Osteoblast (primary cell): ENCODE results near the gene RHBDF1. TPM values are rescaled to one million over a fixed set of nuclear protein-coding genes. Genes with fewer than 3 reads are reported as not detected.

Experiments
- DNase-seq: peaks from one replicate; pipeline ENCODE4 v3.0.0; 2011; ENCODE audit warnings: low spot score, mixed read lengths; ENCODE audit not compliant: insufficient read length; ENCODE audit errors: missing footprints
- H2AFZ ChIP-seq: 2 replicates; pipeline ENCODE4 v1.6.0; 2011; ENCODE audit warnings: mild to moderate bottlenecking, low read length
- H3K27ac ChIP-seq: 2 replicates; pipeline ENCODE4 v1.5.1; 2011; ENCODE audit warnings: mild to moderate bottlenecking, low read depth, low read length, moderate library complexity
- H3K27me3 ChIP-seq: 2 replicates; pipeline ENCODE4 v1.6.0; 2012; ENCODE audit warnings: mild to moderate bottlenecking, control low read depth, inconsistent platforms, low read length, moderate library complexity; ENCODE audit not compliant: insufficient read depth
- H3K36me3 ChIP-seq: 2 replicates; pipeline ENCODE4 v1.5.1; 2011; ENCODE audit warnings: mild to moderate bottlenecking, low read length, control low read depth, moderate library complexity; ENCODE audit not compliant: insufficient read depth
- H3K4me1 ChIP-seq: 2 replicates; pipeline ENCODE4 v1.5.1; 2011; ENCODE audit warnings: mild to moderate bottlenecking, low read length, control low read depth, moderate library complexity; ENCODE audit not compliant: insufficient read depth
- H3K4me2 ChIP-seq: 2 replicates; pipeline ENCODE4 v1.6.0; 2011; ENCODE audit warnings: mild to moderate bottlenecking, low read length; ENCODE audit not compliant: insufficient read depth
- H3K4me3 ChIP-seq: fragments of 200-600 bp; sonication (generic); 3 replicates; pipeline ENCODE4 v1.5.1; 2012; ENCODE audit warnings: mild to moderate bottlenecking, low read length, inconsistent platforms; ENCODE audit not compliant: insufficient read depth
- H3K79me2 ChIP-seq: 2 replicates; pipeline ENCODE4 v1.6.0; 2012; ENCODE audit warnings: mild to moderate bottlenecking, low read length, control low read depth, inconsistent platforms; ENCODE audit not compliant: insufficient read depth
- H3K9me3 ChIP-seq: 2 replicates; pipeline ENCODE4 v1.5.1; 2011; ENCODE audit warnings: low read depth, low read length, control low read depth
- H4K20me1 ChIP-seq: 2 replicates; pipeline ENCODE4 v1.6.0; 2012; ENCODE audit warnings: mild to moderate bottlenecking, low read length, control low read depth; ENCODE audit not compliant: insufficient read depth
- CTCF ChIP-seq: IDR thresholded peaks from 2 replicates; pipeline ENCODE4 v1.5.1; 2011; ENCODE audit warnings: mild to moderate bottlenecking, low read depth, low read length, moderate library complexity; ENCODE audit errors: extremely low read depth
- total RNA-seq: library from RNA; depleted of rRNA; stranded (reverse); fragments of >200 nt; gene quantifications from 2 replicates; pipeline ENCODE4 v1.2.3, GENCODE V29; 2012

RHBDF1 gene
- total RNA-seq, 1 donor, result 32.2 TPM

DNA sequence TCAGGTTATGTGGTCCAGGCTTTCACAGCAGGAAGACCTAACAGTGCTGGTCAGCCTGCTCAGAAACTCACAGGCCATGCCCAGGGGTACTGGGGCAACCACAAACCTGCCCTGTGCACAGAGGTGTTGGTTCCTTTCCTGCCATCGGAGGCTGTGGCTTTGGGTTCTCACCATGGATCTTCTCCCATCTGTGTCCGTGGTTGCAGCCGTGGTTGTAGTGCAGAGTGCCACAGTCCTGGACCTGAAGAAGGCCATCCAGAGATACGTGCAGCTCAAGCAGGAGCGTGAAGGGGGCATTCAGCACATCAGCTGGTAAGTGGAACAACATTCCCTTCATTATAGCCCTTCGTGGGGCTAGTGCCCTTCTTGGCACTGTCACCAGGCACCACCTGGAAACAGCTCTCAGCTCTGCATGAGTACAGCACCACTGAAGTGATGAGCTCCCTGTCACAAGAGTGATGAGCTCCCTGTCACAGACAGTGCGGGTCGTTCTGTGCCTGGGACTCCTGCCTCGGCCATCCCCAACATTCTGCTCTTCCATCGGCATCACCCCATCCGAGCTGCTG lies 16.8 kb downstream of the RHBDF1 start:
- no peak overlapping the region for H3K4me3 ChIP-seq
- H3K27ac ChIP-seq, result no peak overlapping the region
- H3K27me3 ChIP-seq, result no peaks in the 10 kb centered on the region
- no peak overlapping the region for H2AFZ ChIP-seq
- H3K4me1 ChIP-seq, result peaks cover 6% of the 10 kb centered on the region
- DNase-seq, result peak; percentile 62
- H3K79me2 ChIP-seq, result peaks cover 21% of the 10 kb centered on the region
- peaks cover 62% of the 10 kb centered on the region for H3K36me3 ChIP-seq
- TF ChIP-seq CTCF, result no peak
- H3K4me2 ChIP-seq, result no peak overlapping the region
- peaks cover 15% of the 10 kb centered on the region for H4K20me1 ChIP-seq
- no peaks in the 10 kb centered on the region for H3K9me3 ChIP-seq

- H3K4me3 ChIP-seq, result peak overlapping the region; percentile 92
- peaks cover 21% of the 10 kb centered on the region for H3K79me2 ChIP-seq
- peak overlapping the region; percentile 95 for H3K4me2 ChIP-seq
- H3K27me3 ChIP-seq, result no peaks in the 10 kb centered on the region
- peaks cover 6% of the 10 kb centered on the region for H3K4me1 ChIP-seq
- H2AFZ ChIP-seq, result peak overlapping the region; percentile 86
- peak overlapping the region; percentile 48 for H3K27ac ChIP-seq
- DNase-seq, result no peak
- no peak for TF ChIP-seq CTCF
- H3K36me3 ChIP-seq, result peaks cover 47% of the 10 kb centered on the region
- peaks cover 15% of the 10 kb centered on the region for H4K20me1 ChIP-seq
- no peaks in the 10 kb centered on the region for H3K9me3 ChIP-seq
Measured at GRCh38 chr16:54237-54581, 18.2 kb downstream of the RHBDF1 start.

- Histone ChIP-seq H2AFZ (peak within 1 kb of the TSS; percentile 95), H3K4me2 (peak within 1 kb of the TSS; percentile 95), H3K27ac (peak within 1 kb of the TSS; percentile 64), H4K20me1 (peaks cover 15% of the 10 kb centered on the region), H3K79me2 (peaks cover 21% of the 10 kb centered on the region), H3K36me3 (peaks cover 42% of the 10 kb centered on the region), H3K4me3 (peak within 1 kb of the TSS; percentile 92), H3K9me3 (no peaks in the 10 kb centered on the region), H3K27me3 (no peaks in the 10 kb centered on the region), H3K4me1 (peaks cover 6% of the 10 kb centered on the region)
- TF ChIP-seq CTCF, result no peak
- DNase-seq, result peak; percentile 100
Measured at GRCh38 chr16:53346-54236, 18.8 kb downstream of the RHBDF1 start, which contains the start of the genes POLR3K and SNRNP25. Gene POLR3K, minus strand, starts transcription at chr16:53608. Its CDS starts 22 bp downstream, at chr16:53586. Gene SNRNP25, plus strand, starts transcription at chr16:53828. Its CDS starts 189 bp downstream, at chr16:54017.
